Mesothelial cell of epicardium (in vitro differentiated cells): Measurements from ENCODE around the gene LRWD1. TPM values are rescaled to one million over a fixed set of nuclear protein-coding genes. Genes with fewer than 3 reads are reported as not detected.
"Not testable (repeated sequence)": the region's sequence is repeated elsewhere in the genome, so short reads cannot be mapped to it uniquely, and the experiment has no call there.

Experiments used
- DNase-seq, 2 experiments: peaks; one replicate each; pipeline ENCODE4 v3.0.0; 2021; ENCODE audit warnings: low spot score in 2 of 2; ENCODE audit not compliant: unreplicated experiment in 2 of 2
- H3K27ac Mint-ChIP-seq: 2 replicates; pipeline ENCODE4 v1.8.0; 2021; ENCODE audit warnings: mixed read lengths
- H3K27me3 Mint-ChIP-seq: 2 replicates; pipeline ENCODE4 v1.8.0; 2021; ENCODE audit warnings: low read depth, mixed read lengths
- H3K36me3 Mint-ChIP-seq: 2 replicates; pipeline ENCODE4 v1.8.0; 2021; ENCODE audit warnings: mixed read lengths
- H3K4me1 Mint-ChIP-seq: 2 replicates; pipeline ENCODE4 v1.8.0; 2021; ENCODE audit warnings: mixed read lengths
- H3K4me3 Mint-ChIP-seq: 2 replicates; pipeline ENCODE4 v1.8.0; 2021; ENCODE audit warnings: mild to moderate bottlenecking, moderate library complexity, mixed read lengths
- H3K9me3 Mint-ChIP-seq: 2 replicates; pipeline ENCODE4 v1.8.0; 2021; ENCODE audit warnings: mixed read lengths
- total RNA-seq: library from RNA; stranded (reverse); gene quantifications from 3 replicates; pipeline ENCODE4 v1.2.1, GENCODE V29; 2021
- TF ChIP-seq, protein P1 (sequence below): fragments of 200-600 bp; sonication (generic); IDR thresholded peaks from one replicate; pipeline ENCODE4 v1.5.0; 2021; ENCODE audit warnings: antibody characterized with exemption; ENCODE audit not compliant: unreplicated experiment

The LRWD1 gene
- total RNA-seq, 1 donor from 2014 or later = 19.2 TPM

GRCh38 chr7:102472126-102473041 is 7.6 kb downstream of the LRWD1 start:
- Mint-ChIP-seq H3K9me3 (no peaks in the 10 kb centered on the region), H3K4me3 (no peak overlapping the region), H3K36me3 (no peaks in the 10 kb centered on the region), H3K27me3 (no peaks in the 10 kb centered on the region), H3K27ac (no peak overlapping the region), H3K4me1 (no peaks in the 10 kb centered on the region)
- peak in 1 of 2 experiments; percentile 35 for DNase-seq
- TF ChIP-seq, protein P1, sequence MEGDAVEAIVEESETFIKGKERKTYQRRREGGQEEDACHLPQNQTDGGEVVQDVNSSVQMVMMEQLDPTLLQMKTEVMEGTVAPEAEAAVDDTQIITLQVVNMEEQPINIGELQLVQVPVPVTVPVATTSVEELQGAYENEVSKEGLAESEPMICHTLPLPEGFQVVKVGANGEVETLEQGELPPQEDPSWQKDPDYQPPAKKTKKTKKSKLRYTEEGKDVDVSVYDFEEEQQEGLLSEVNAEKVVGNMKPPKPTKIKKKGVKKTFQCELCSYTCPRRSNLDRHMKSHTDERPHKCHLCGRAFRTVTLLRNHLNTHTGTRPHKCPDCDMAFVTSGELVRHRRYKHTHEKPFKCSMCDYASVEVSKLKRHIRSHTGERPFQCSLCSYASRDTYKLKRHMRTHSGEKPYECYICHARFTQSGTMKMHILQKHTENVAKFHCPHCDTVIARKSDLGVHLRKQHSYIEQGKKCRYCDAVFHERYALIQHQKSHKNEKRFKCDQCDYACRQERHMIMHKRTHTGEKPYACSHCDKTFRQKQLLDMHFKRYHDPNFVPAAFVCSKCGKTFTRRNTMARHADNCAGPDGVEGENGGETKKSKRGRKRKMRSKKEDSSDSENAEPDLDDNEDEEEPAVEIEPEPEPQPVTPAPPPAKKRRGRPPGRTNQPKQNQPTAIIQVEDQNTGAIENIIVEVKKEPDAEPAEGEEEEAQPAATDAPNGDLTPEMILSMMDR = no peak

- Mint-ChIP-seq H3K9me3 (no peaks in the 10 kb centered on the region), H3K4me1 (no peaks in the 10 kb centered on the region), H3K27me3 (no peaks in the 10 kb centered on the region), H3K27ac (no peak overlapping the region), H3K4me3 (no peak overlapping the region), H3K36me3 (no peaks in the 10 kb centered on the region)
- TF ChIP-seq, protein P1 = no peak
- DNase-seq = peak in 1 of 2 experiments; percentile 25
Measured at GRCh38 chr7:102473271-102473991, 8.6 kb downstream of the LRWD1 start.

GRCh38 chr7:102474116-102474515 is 9.3 kb downstream of the LRWD1 start:
- H3K27me3 Mint-ChIP-seq, H3K27ac Mint-ChIP-seq, H3K9me3 Mint-ChIP-seq, H3K4me3 Mint-ChIP-seq, H3K36me3 Mint-ChIP-seq, H3K4me1 Mint-ChIP-seq, DNase-seq: not testable (repeated sequence)

- DNase-seq = peak in 1 of 2 experiments; percentile 25
- H3K4me1 Mint-ChIP-seq, H3K36me3 Mint-ChIP-seq: not testable (repeated sequence)
Measured at GRCh38 chr7:102474736-102475435, 10.1 kb downstream of the LRWD1 start.

GRCh38 chr7:102478314-102479208 is 13.8 kb downstream of the LRWD1 start, which contains the start of gene POLR2J:
Gene POLR2J (minus strand): TSS chr7:102478922. CDS start chr7:102478860, 62 bp downstream.
- Mint-ChIP-seq H3K4me3 (peak within 1 kb of the TSS; percentile 82), H3K27ac (peak within 1 kb of the TSS; percentile 69)
- H3K27me3 Mint-ChIP-seq, H3K4me1 Mint-ChIP-seq, H3K9me3 Mint-ChIP-seq, H3K36me3 Mint-ChIP-seq: not testable (repeated sequence)
- DNase-seq = peak in 1 of 2 experiments; percentile 80

More at GRCh38 chr7:102474736-102475435, 10.1 kb downstream of the LRWD1 start:
- H3K4me3 Mint-ChIP-seq, H3K9me3 Mint-ChIP-seq, H3K27ac Mint-ChIP-seq, H3K27me3 Mint-ChIP-seq: not testable (repeated sequence)

DNA sequence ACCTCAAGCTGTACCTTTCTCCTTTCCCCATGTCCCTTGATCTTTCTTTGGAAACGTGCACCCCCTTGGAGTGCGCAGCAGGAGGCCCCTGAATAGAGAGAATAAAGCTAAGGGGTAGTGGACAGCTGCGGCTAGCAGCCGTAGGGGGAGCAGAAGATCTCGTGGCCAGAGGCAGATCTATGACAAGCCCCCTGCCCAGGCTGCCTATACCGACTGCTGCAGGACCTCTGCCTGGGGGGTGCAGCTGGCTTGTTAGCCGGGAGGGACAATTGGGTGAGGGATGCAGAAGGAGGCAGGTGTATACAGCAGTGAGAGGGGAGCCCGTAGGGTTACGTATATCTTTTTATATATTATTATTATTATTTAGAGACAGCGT is 14.4 kb downstream of the LRWD1 start:
- DNase-seq, H3K4me1 Mint-ChIP-seq, H3K36me3 Mint-ChIP-seq, H3K9me3 Mint-ChIP-seq, H3K27me3 Mint-ChIP-seq, H3K4me3 Mint-ChIP-seq, H3K27ac Mint-ChIP-seq: not testable (repeated sequence)

DNA sequence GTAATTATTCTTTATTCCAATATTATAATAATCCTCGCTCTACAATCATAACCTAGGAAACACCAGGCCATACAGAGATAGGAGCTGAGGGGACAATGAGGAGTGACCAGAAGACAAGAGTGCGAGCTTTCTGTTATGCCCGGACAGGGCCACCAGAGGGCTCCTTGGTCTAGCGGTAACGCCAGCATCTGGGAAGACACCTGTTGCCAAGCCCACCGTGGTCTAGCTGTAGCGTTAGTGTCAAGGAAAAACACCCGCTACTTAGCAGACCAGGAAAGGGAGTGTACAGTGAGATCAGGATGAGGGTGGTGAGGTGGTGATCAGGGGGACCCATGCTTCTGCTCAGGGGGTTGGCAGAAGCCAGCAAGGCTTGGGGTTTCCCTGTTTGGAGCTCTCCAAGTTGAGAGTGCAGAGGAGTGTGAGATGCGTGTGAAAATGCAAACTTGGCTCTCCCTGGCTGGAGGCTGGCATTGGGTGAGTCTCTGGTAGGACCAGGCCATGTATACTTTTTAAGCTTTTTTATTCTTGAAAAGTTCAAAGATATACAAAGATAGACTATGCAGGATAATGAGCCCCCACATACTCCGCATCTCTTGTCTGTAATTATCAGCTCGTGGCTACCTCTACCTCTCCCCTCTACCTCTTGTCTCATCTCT is 15.3 kb downstream of the LRWD1 start:
- not testable (repeated sequence) for H3K9me3 Mint-ChIP-seq, H3K27me3 Mint-ChIP-seq, H3K27ac Mint-ChIP-seq, H3K4me3 Mint-ChIP-seq, H3K4me1 Mint-ChIP-seq, H3K36me3 Mint-ChIP-seq
- DNase-seq = peak in 1 of 2 experiments; percentile 49

DNA sequence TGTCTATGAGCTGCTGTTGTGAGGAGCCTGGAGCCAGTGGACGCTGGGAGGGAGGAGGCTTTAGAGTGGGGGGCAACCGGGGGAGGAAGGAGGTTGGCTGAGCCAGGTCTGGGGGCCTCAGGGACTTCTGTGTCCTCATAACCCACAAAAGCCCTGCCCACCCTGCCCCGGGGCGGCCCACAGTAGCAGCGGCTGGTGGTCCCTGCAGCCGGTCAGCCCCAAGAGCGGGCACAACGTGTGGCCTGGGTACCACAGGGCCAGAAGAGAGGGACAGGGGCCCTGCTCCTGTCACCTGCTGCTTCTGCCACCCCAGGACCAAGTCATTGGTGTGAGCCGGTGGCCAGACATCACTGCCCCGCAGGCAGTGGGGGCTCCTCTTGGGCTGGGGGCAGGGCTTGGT is 17.2 kb downstream of the LRWD1 start:
- not testable (repeated sequence) for H3K27me3 Mint-ChIP-seq, H3K36me3 Mint-ChIP-seq, H3K27ac Mint-ChIP-seq, H3K4me1 Mint-ChIP-seq, H3K9me3 Mint-ChIP-seq, H3K4me3 Mint-ChIP-seq, DNase-seq

DNA sequence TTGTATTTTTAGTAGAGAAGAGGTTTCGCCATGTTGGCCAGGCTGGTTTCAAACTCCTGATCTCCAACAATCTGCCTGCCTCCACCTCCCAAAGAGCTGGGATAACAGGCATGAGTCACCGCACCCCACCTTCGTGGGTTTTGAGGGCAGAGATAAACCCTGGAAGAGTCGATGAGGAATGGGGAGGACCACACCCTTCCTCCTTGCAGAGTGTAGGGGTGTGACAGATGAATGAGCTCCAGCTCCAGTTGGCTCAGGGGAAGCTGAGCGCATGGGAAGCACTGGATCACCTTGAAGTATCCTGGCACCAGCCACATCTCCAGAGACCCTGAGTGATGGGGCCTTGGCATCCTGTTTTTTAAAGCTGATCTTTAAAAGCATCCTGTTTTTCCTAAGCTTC is 19.5 kb downstream of the LRWD1 start:
- not testable (repeated sequence) for H3K36me3 Mint-ChIP-seq, DNase-seq, H3K4me3 Mint-ChIP-seq, H3K9me3 Mint-ChIP-seq, H3K27ac Mint-ChIP-seq, H3K4me1 Mint-ChIP-seq, H3K27me3 Mint-ChIP-seq

GRCh38 chr7:102490529-102491075 is 25.8 kb downstream of the LRWD1 start:
- H3K27me3 Mint-ChIP-seq, H3K4me3 Mint-ChIP-seq, H3K4me1 Mint-ChIP-seq, H3K36me3 Mint-ChIP-seq, H3K27ac Mint-ChIP-seq, H3K9me3 Mint-ChIP-seq: not testable (repeated sequence)
- DNase-seq = peak in 1 of 2 experiments; percentile 49
